Keratinocyte (primary cell): Measurements from ENCODE around the gene SPACA1. TPM values are rescaled to one million over a fixed set of nuclear protein-coding genes. Genes with fewer than 3 reads are reported as not detected.

ENCODE experiments used
- DNase-seq: peaks from one replicate; pipeline ENCODE4 v3.0.0-alpha.2; 2011; ENCODE audit warnings: low read depth, missing footprints, low spot score
- FAIRE-seq: peaks from 2 replicates; lab custom pipeline; 2011; peaks lifted over from hg19 to GRCh38; lab: Jason Lieb, UNC
- H2AFZ ChIP-seq: 2 replicates; pipeline ENCODE4 v1.6.0; 2012; ENCODE audit warnings: low read length, control low read depth, inconsistent platforms; ENCODE audit not compliant: control insufficient read depth
- H3K27ac ChIP-seq: 2 replicates; pipeline ENCODE4 v1.5.1; 2011; ENCODE audit warnings: low read length; ENCODE audit not compliant: control insufficient read depth, insufficient read depth
- H3K27me3 ChIP-seq: 3 replicates; pipeline ENCODE4 v1.6.0; 2011; ENCODE audit warnings: low read length; ENCODE audit not compliant: control insufficient read depth, insufficient read depth; ENCODE audit errors: extremely low read depth
- H3K36me3 ChIP-seq, 2 experiments: 2 replicates in 1 of 2; 3 replicates in 1 of 2; pipeline ENCODE4 v1.5.1; 2011; ENCODE audit warnings: low read length in 2 of 2, mild to moderate bottlenecking in 1 of 2; ENCODE audit not compliant: control insufficient read depth in 2 of 2, insufficient read depth in 2 of 2; ENCODE audit errors: extremely low read depth in 1 of 2
- H3K4me1 ChIP-seq: 3 replicates; pipeline ENCODE4 v1.5.1; 2011; ENCODE audit warnings: low read length; ENCODE audit not compliant: control insufficient read depth, insufficient read depth; ENCODE audit errors: extremely low read depth
- H3K4me2 ChIP-seq: 3 replicates; pipeline ENCODE4 v1.6.0; 2011; ENCODE audit warnings: low read depth, low read length; ENCODE audit not compliant: control insufficient read depth, insufficient read depth; ENCODE audit errors: extremely low read depth
- H3K4me3 ChIP-seq, 3 experiments: fragments of 200-600 bp in 1 of 3; sonication (generic) in 1 of 3; 2 replicates in 2 of 3; 3 replicates in 1 of 3; pipeline ENCODE4 v1.5.1; 2011 to 2016; ENCODE audit warnings: low read length in 3 of 3, mild to moderate bottlenecking in 3 of 3, control low read depth in 2 of 3, inconsistent platforms in 1 of 3, low read depth in 1 of 3, mixed read lengths in 1 of 3, mixed run types in 1 of 3, moderate library complexity in 1 of 3; ENCODE audit not compliant: control insufficient read depth in 2 of 3, insufficient read depth in 2 of 3; ENCODE audit errors: extremely low read depth in 1 of 3
- H3K79me2 ChIP-seq: 2 replicates; pipeline ENCODE4 v1.6.0; 2012; ENCODE audit warnings: low read length; ENCODE audit not compliant: control insufficient read depth, insufficient read depth
- H3K9ac ChIP-seq: 3 replicates; pipeline ENCODE4 v1.6.0; 2011; ENCODE audit warnings: low read length; ENCODE audit not compliant: control insufficient read depth, insufficient read depth; ENCODE audit errors: extremely low read depth
- H3K9me1 ChIP-seq: 3 replicates; pipeline ENCODE4 v1.6.0; 2011; ENCODE audit warnings: low read length; ENCODE audit not compliant: control insufficient read depth, insufficient read depth; ENCODE audit errors: extremely low read depth
- H3K9me3 ChIP-seq: 2 replicates; pipeline ENCODE4 v1.5.1; 2012; ENCODE audit warnings: low read depth, low read length; ENCODE audit not compliant: control insufficient read depth
- H4K20me1 ChIP-seq: 3 replicates; pipeline ENCODE4 v1.6.0; 2011; ENCODE audit warnings: low read length; ENCODE audit not compliant: control insufficient read depth, insufficient read depth; ENCODE audit errors: extremely low read depth
- CTCF ChIP-seq, 3 experiments: IDR thresholded peaks in 1 of 3; conservative IDR thresholded peaks in 1 of 3; optimal IDR thresholded peaks in 1 of 3; 2 replicates in 2 of 3; 3 replicates in 1 of 3; pipeline versions ENCODE3 to v1.5.1; 2011; ENCODE audit warnings: low read length in 3 of 3, mild to moderate bottlenecking in 3 of 3, moderate library complexity in 2 of 3, control low read depth in 1 of 3, inconsistent platforms in 1 of 3; ENCODE audit not compliant: insufficient read depth in 2 of 3; ENCODE audit errors: extremely low read depth in 1 of 3
- EZH2 ChIP-seq: IDR thresholded peaks from one replicate; pipeline ENCODE4 v1.6.1; 2012; ENCODE audit warnings: inconsistent platforms, mild to moderate bottlenecking, low read length, moderate library complexity
- dilution Hi-C: fragments of 300-500 bp; cut with MboI; formaldehyde crosslinking; loops from one replicate; pipeline ENCODE4 v1.7.0; 2020; ENCODE audit warnings: low sequenced_read_pairs; ENCODE audit not compliant: extremely low pct_ligation_motif_present
- polyA plus RNA-seq, 5 experiments: library from polyadenylated mRNA; depleted of rRNA in 3 of 5; stranded (reverse) in 3 of 5; stranded (forward) in 1 of 5; unstranded in 1 of 5; fragments of >200 nt; gene quantifications; 1 replicate in 1 of 5; 2 replicates in 3 of 5; 3 replicates in 1 of 5; pipeline versions ENCODE4 v1.2.1 to v1.2.3, GENCODE V29; 2011 to 2012; ENCODE audit warnings: missing spikeins in 2 of 5, low read depth in 1 of 5, low replicate concordance in 1 of 5

SPACA1 gene
- polyA plus RNA-seq, 1 donor (not counting 4 experiments of a cell fraction or from before 2014, with no cell fraction given): not detected

- Histone ChIP-seq H3K4me1 (no peaks in the 10 kb centered on the region), H3K36me3 (no peaks in the 10 kb centered on the region), H3K9ac (no peak overlapping the region), H3K79me2 (no peaks in the 10 kb centered on the region), H3K27me3 (no peaks in the 10 kb centered on the region), H3K27ac (no peak overlapping the region), H3K4me2 (no peak overlapping the region), H3K9me3 (no peaks in the 10 kb centered on the region), H3K4me3 (no peak overlapping the region), H4K20me1 (no peaks in the 10 kb centered on the region), H2AFZ (no peak overlapping the region), H3K9me1 (no peaks in the 10 kb centered on the region)
- DNase-seq (no peak), FAIRE-seq (no peak)
- dilution Hi-C loops: no loop called here
- no peak for TF ChIP-seq CTCF (optimal IDR thresholded peaks at IDR 0.05 in 1 of 3, IDR thresholded peaks at IDR 0.05 in 1 of 3, conservative IDR thresholded peaks at IDR 0.05 in 1 of 3; ENCODE audit: extremely low read depth in 1 of 3, insufficient read depth in 2 of 3, low read length in 3 of 3)
- TF ChIP-seq EZH2: no peak
These were observed 59.6 kb downstream of the SPACA1 start for GRCh38 chr6:88107241-88107640.

GRCh38 chr6:88111991-88112390, 64.3 kb downstream of the SPACA1 start:
- Histone ChIP-seq H3K4me3 (no peak overlapping the region), H3K36me3 (no peaks in the 10 kb centered on the region), H3K27ac (no peak overlapping the region), H2AFZ (no peak overlapping the region), H3K4me2 (no peak overlapping the region), H4K20me1 (no peaks in the 10 kb centered on the region), H3K27me3 (no peaks in the 10 kb centered on the region), H3K4me1 (no peaks in the 10 kb centered on the region), H3K79me2 (no peaks in the 10 kb centered on the region), H3K9me1 (no peaks in the 10 kb centered on the region), H3K9ac (no peak overlapping the region), H3K9me3 (no peaks in the 10 kb centered on the region)
- FAIRE-seq (no peak), DNase-seq (no peak)
- dilution Hi-C loops: no loop called here
- TF ChIP-seq EZH2 (no peak), CTCF (optimal IDR thresholded peaks at IDR 0.05 in 1 of 3, IDR thresholded peaks at IDR 0.05 in 1 of 3, conservative IDR thresholded peaks at IDR 0.05 in 1 of 3; ENCODE audit: extremely low read depth in 1 of 3, insufficient read depth in 2 of 3, low read length in 3 of 3) (no peak)
